Kidney capillary endothelial cell (primary cell): ENCODE measurements around the gene RPL36.

ENCODE experiments used
- DNase-seq: peaks from one replicate; pipeline ENCODE4 v3.0.0-alpha.2; 2018; ENCODE audit warnings: low spot score

The RPL36 gene

GRCh38 chr19:5690125-5690954, at the start of gene RPL36:
TSS of gene RPL36 (plus strand) at chr19:5690295. CDS start at chr19:5690508, 213 bp downstream.
- DNase-seq = peak; percentile 95

- no peak for DNase-seq
Measured at GRCh38 chr19:5641171-5641570, 48.9 kb upstream of the RPL36 start.

- no peak for DNase-seq
Measured at GRCh38 chr19:5642204-5642603, 47.9 kb upstream of the RPL36 start.

- DNase-seq = no peak
Measured at GRCh38 chr19:5643060-5643459, 47.0 kb upstream of the RPL36 start.

GRCh38 chr19:5644037-5644436, 46.1 kb upstream of the RPL36 start:
- no peak for DNase-seq

- no peak for DNase-seq
Measured at GRCh38 chr19:5645409-5645808, 44.7 kb upstream of the RPL36 start.

- no peak for DNase-seq
Measured at GRCh38 chr19:5646703-5647102, 43.4 kb upstream of the RPL36 start.

- no peak for DNase-seq
Measured at GRCh38 chr19:5648464-5648863, 41.6 kb upstream of the RPL36 start.

- DNase-seq = no peak
Measured at GRCh38 chr19:5651361-5651760, 38.7 kb upstream of the RPL36 start.

GRCh38 chr19:5652261-5652660, 37.8 kb upstream of the RPL36 start:
- no peak for DNase-seq

- DNase-seq = no peak
Measured at GRCh38 chr19:5654931-5655330, 35.2 kb upstream of the RPL36 start.

GRCh38 chr19:5655412-5655811, 34.7 kb upstream of the RPL36 start:
- no peak for DNase-seq

GRCh38 chr19:5661483-5661882, 28.6 kb upstream of the RPL36 start:
- DNase-seq = no peak

- no peak for DNase-seq
Measured at GRCh38 chr19:5663904-5664303, 26.2 kb upstream of the RPL36 start.

- no peak for DNase-seq
Measured at GRCh38 chr19:5664515-5664914, 25.6 kb upstream of the RPL36 start.

- no peak for DNase-seq
Measured at GRCh38 chr19:5665781-5666513, 24.1 kb upstream of the RPL36 start.

GRCh38 chr19:5666921-5667610, 23.0 kb upstream of the RPL36 start:
- no peak for DNase-seq

- DNase-seq = no peak
Measured at GRCh38 chr19:5667751-5668271, 22.3 kb upstream of the RPL36 start.

- no peak for DNase-seq
Measured at GRCh38 chr19:5669212-5669611, 20.9 kb upstream of the RPL36 start.

GRCh38 chr19:5671600-5671999, 18.5 kb upstream of the RPL36 start:
- DNase-seq = no peak

GRCh38 chr19:5672708-5673459, 17.2 kb upstream of the RPL36 start:
- no peak for DNase-seq

- DNase-seq = no peak
Measured at GRCh38 chr19:5673752-5674151, 16.3 kb upstream of the RPL36 start.
